GM21423 (cell line): ENCODE results near the gene GLOD5.
"Not testable (repeated sequence)": the region's sequence is repeated elsewhere in the genome, so short reads cannot be mapped to it uniquely, and the experiment has no call there.

Experiments used
- ATAC-seq: cut with Tn5 transposase; IDR thresholded peaks from one replicate; pipeline ENCODE4 v1.9.1; 2021; ENCODE audit warnings: mild to moderate bottlenecking, moderate library complexity; ENCODE audit not compliant: unreplicated experiment

GLOD5 gene

DNA sequence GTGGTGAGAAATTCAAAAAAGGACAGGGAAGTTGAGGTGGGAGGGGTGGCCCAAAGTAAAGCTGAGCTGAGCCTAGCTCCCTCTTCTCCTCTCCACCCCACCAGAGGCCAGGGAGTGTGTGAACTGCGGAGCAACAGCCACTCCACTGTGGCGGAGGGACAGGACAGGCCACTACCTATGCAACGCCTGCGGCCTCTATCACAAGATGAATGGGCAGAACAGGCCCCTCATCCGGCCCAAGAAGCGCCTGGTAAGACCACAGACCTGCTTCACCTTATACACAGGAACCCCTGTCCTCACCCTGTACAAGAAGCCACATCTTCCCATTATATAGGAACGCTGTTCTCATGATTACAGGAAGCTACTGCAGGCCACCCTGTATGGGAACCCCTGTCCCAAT, 30.7 kb downstream of the GLOD5 start:
- ATAC-seq, result no peak

DNA sequence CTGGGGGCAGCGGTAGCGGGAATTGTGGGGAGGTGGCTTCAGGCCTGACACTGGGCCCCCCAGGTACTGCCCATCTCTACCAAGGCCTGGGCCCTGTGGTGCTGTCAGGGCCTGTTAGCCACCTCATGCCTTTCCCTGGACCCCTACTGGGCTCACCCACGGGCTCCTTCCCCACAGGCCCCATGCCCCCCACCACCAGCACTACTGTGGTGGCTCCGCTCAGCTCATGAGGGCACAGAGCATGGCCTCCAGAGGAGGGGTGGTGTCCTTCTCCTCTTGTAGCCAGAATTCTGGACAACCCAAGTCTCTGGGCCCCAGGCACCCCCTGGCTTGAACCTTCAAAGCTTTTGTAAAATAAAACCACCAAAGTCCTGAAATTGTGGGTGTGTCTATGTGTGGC, 32.4 kb downstream of the GLOD5 start:
- ATAC-seq, result no peak

DNA sequence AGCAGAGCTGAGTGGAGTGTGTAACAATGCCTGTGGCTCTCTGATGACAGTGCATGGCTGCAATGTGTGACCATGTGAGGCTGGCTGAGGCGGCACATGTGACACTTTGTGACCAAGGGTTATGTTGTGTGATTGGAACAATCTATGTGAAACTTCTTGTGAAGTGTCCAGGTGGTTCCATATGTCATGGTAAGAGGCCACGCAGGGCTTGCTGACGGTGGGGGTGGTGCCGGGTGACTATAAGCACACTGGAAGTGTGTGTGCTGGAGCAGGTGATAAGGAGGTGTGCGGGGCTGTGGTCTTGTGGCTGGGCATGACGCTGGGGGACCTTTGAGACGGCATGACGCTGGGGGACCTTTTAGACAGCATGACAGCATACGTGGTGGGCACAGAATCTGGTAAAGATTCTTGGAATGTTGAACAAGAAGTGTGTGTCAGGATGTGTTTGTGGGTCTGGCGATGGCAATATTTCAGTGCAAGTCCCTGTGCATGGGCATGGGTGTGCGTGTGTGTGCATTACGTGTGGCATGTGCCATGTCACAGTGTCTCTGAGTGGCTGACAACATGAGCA, 32.9 kb downstream of the GLOD5 start:
- no peak for ATAC-seq

DNA sequence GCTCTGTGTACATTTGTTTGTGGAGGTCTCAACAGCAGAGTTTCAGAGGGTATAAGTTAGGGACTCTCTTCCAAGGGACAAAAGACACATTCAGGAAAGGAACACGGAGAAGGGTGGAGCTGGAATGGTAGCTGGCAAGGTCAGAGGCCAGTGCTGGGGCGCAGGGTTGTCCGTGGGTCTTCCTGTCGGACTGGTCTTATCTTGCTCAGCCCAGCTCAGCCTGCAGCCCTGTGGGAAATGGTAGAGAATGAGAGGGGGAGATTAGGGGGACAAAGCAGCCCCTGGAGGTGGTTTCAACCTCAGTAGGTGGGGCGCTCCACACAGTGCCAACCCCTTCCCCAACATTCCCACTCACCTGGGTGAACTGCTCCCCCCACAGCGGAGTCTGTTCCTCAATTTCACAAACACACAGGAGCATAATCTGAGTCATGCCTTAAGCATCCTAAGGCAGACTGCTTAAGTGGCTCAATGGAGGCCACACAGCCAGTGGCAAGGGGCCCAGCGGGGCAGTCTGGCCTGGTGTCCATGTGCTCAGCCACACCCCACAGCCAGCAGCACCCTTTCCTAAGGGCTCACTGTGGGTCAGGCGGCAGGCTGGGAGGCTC, 33.5 kb downstream of the GLOD5 start:
- no peak for ATAC-seq

DNA sequence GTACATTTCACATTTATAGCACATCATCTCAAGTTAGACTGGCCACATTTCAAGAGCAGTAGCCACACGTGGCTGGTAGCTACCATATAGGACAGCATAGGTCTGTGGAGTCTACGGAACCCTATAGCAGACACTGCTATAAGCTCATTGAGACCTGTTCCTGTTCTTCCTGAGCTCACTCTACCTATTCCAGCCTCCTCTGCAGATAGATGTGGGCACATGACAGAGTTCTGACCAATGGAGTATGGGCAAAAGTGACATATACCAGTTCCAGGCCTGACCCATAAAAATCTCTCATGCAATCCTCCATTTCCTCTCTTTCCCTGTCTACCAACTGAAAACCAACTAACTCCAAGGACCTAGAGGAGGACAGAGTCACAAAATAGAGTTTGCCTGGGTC, 36.8 kb downstream of the GLOD5 start:
- ATAC-seq, result no peak

DNA sequence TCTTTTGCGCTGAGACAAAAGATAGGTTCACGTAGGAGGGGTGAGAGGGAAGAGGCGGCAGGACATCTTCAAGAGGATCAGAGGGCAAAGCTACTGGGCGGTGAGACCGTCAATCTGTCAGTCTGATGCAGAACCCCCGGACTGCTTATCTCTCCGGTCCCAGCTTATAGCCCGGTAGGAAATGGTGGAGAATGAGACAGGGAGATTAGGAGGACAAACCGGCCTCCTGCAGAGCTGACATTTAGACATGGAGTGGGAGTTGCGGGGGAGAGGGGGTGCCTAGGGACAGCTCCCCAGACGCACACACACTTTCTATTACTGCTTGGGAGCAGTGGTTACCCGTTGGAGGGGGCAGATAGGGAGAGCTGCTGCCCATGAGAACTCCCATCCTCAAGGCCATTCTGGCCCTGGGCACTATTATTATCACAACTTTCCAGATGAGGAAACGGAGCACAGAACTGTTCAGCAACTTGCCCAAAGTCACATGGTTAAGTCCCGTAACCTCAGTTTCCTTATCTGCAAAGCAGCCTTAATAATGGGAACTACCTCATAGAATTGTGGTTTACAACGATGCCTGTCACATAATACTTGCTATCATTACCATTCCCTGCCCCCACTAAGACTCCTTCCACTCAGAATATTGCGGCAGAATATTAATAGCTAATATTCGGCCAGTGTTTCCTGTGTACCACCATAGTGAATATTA, 39.2 kb downstream of the GLOD5 start:
- ATAC-seq, result no peak

DNA sequence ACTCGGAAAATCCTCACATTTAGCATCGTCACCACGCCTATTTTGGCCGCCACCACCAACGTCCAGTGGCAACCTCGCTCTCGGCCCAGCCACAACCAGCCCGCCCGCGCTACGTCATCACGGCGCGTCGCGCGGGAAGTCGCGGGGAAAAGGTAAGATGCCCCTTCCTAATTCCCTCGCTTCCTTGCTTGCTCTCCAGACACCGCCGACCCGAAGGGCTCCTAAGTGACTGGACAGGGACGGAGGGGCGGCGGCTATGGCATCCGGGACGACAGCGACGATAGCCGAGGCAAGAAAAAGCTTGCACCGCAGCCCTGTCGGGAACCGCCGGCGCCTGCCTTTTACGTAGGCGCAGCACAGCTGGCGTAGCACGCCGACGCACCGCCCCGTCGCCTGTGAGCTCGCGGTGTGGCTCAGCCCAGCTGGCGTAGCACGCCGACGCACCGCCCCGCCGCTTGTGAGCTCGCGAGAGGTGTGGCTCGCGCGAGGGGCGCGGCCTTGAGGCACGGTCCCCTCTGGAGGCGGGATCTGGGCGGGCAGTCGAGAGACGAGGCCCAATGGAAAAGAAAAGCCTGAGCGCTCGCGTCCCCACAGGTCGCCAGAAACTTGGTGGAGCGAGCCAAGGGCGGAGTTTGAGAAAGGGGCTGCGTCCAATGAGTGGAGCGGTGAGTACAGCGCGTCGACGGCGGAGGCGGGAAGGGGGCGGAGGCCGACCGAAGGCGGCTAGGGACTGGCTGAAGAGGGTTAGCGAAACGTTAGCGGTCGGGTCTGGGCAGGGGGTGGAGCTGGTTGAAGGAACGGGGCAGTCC, 39.9 kb downstream of the GLOD5 start, which contains the start of gene HDAC6:
TSS of gene HDAC6 (plus strand) at position 788 of the 809 bp plus-strand sequence. CDS start 626 bp downstream, outside the sequence.
- ATAC-seq, result peak; percentile 90

DNA sequence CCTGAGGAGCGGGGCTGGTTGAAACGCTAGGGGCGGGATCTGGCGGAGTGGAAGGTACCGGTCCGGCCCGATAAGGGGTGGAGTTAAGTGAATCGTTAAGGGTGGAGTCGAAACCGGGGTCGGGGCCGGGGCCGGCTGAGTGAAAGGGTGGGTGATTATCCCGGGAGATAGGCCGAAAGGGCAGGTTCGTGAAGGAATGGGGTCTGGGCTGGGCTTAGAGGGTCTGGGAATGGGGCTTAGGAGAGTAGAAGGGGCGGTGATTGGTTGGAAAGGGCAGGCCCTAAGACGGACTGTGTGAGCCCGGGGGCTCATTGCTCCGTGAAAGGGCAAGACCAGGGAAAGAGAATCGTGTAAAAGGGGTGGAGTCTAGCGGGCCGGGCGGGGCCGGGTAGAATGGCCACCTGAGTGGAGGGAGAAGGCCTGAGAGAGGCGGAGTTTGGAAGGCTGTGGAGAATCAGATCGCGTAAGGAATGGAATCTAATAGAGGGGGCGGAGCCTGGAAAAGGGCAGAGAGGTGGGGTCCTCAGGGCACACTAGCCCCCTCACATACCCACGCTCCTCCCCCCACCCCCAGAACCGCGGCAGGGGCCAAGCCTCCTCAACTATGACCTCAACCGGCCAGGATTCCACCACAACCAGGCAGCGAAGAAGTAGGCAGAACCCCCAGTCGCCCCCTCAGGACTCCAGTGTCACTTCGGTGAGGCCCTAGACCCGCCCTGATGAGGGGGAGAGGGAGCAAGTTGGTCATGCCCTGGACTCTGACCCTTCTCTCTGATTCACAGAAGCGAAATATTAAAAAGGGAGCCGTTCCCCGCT, 40.8 kb downstream of the GLOD5 start:
- ATAC-seq, result peak; percentile 31

DNA sequence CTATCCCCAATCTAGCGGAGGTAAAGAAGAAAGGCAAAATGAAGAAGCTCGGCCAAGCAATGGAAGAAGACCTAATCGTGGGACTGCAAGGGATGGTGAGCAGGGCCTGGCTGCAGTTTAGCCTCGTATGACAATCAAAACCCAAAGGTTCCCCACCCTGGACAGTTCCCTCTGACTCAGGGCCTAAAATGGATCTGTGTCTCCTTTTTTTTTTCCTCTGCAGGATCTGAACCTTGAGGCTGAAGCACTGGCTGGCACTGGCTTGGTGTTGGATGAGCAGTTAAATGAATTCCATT, 41.3 kb downstream of the GLOD5 start:
- ATAC-seq, result no peak

DNA sequence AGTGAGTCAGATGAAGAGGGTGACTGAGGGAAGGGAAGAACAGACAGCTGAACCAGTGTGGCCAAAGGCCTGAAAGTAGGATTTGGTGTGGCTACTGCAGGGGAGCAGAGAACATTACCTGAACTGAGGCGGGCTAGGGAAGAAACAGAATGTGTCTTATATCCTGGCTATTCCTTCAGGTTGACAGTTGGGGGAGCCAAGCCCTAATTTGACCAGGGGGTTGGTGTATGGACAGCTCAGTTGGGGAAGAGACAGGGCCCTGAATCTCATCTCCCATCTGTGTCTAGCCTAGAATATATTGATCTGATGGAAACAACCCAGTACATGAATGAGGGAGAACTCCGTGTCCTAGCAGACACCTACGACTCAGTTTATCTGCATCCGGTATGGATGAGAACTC, 44.5 kb downstream of the GLOD5 start:
- no peak for ATAC-seq

DNA sequence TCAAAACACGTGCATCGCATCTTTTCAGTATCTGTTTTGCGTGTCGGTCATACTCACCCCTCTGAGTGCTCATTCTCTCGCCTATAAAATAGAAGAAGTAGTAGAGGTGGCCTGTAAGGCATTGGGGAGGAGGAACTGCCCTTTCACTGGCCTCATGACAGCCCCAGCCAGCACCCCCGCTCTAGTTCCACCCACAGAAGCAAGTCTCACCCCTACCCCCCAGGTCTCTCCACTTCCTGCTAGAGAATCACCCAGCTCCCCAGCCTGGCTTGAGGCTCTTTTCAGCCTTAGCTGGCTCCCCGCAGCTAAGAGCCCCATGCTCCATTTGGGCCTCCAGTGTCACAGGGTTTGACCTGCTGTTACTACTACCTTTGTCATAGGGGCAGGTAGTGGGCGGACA, 52.1 kb downstream of the GLOD5 start:
- ATAC-seq, result no peak

DNA sequence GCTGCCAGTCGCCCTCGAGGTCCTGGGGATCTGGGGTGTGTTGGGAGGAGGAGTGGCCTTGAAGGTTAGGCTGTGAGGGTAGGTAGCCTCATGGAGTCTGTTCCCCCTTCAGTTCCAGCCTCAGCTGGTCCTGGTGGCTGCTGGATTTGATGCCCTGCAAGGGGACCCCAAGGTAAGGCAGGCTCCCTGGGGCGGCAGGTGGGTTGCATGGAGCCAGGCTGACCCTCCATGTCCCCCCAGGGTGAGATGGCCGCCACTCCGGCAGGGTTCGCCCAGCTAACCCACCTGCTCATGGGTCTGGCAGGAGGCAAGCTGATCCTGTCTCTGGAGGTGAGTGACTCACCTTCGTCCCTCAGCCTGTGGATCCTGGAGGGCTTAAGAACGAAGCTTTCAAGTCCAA, 53.2 kb downstream of the GLOD5 start:
- no peak for ATAC-seq

DNA sequence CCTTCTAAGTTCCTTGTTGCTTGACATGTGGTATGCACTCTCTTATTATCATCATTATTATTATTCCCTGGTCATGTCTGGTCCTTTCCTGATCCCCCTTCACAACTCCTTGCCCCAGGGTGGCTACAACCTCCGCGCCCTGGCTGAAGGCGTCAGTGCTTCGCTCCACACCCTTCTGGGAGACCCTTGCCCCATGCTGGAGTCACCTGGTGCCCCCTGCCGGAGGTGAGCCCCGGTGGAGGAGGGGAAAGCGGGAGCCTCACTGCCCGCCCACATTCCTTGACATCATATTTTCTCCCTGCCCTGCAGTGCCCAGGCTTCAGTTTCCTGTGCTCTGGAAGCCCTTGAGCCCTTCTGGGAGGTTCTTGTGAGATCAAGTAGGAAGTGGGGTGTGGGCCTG, 53.7 kb downstream of the GLOD5 start:
- no peak for ATAC-seq

DNA sequence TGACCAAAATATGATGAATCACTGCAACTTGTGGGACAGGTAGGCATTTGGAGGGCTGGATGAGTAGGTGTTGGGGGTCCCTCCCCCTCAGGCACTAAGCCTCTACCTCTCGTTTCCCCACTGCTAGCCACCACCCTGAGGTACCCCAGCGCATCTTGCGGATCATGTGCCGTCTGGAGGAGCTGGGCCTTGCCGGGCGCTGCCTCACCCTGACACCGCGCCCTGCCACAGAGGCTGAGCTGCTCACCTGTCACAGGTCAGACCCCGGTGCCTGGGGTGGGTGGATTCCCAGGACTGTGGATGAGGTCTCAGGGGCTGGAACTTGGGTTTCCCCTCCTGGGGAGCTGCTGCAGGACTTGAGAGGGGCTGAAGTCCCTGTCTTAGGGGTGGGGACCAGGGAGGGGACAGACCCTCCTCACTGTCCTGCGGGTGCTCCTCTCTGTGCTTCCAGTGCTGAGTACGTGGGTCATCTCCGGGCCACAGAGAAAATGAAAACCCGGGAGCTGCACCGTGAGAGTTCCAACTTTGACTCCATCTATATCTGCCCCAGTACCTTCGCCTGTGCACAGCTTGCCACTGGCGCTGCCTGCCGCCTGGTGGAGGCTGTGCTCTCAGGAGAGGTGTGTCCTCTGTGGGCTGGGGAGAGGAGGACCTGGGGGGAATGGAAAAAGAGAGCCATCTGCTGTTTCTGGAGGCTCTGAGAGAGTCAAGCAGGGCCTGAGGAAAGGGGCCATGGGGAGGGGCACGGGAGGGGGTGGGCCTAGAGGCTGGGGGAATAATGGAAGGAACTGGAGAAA, 54.7 kb downstream of the GLOD5 start:
- ATAC-seq, result no peak

DNA sequence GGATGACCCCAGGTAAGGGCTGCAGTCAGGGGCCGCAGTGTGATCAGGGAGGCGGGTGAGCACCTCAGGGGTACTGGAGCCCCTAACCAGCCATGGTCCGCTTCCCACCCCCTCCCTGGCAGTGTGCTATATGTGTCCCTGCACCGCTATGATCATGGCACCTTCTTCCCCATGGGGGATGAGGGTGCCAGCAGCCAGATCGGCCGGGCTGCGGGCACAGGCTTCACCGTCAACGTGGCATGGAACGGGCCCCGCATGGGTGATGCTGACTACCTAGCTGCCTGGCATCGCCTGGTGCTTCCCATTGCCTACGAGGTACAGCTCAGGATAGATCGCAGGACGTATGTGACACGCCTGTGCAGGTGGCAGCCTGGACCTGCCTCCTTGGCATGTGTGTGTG, 56.6 kb downstream of the GLOD5 start:
- no peak for ATAC-seq

DNA sequence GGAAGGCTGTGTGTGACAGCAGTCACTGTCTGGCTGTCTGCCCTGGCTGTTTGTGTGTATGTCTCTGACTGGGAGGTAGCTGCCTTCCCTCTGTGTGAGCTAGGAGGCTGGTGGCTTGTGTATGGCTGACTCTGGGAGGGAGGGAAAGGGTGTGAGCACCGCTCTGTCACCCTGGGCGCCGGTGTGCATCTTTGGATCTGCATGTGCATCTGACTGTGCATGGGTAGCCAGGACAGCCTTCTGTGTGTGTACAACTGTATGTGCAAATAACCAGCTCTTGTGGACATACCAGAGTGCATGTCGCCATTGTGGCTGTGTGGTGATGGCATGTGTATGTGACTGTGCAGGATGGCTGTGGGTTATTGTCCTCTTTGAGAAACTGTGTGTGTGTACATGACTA, 57.3 kb downstream of the GLOD5 start:
- no peak for ATAC-seq

DNA sequence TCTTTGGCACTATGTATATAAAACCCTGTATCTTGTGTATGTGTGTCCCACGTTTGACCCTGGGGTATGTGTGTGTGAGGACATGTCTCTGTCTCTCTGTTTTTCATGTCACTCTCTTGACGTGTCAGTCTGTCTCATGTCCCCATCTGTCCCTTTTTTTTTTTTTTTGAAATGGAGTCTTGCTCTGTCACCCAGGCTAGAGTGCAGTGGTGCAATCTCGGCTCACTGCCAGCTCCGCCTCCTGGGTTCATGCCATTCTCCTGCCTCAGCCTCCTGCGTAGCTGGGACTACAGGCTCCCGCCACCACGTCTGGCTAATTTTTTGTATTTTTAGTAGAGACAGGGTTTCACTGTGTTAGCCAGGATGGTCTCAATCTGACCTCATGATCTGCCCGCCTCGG, 57.8 kb downstream of the GLOD5 start:
- not testable (repeated sequence) for ATAC-seq

DNA sequence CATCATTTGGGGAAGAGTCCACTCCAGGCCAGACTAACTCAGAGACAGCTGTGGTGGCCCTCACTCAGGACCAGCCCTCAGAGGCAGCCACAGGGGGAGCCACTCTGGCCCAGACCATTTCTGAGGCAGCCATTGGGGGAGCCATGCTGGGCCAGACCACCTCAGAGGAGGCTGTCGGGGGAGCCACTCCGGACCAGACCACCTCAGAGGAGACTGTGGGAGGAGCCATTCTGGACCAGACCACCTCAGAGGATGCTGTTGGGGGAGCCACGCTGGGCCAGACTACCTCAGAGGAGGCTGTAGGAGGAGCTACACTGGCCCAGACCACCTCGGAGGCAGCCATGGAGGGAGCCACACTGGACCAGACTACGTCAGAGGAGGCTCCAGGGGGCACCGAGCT, 61.5 kb downstream of the GLOD5 start:
- no peak for ATAC-seq
